ENCODE data around the gene TPPP3. TPM values are rescaled to one million over a fixed set of nuclear protein-coding genes. Genes with fewer than 3 reads are reported as not detected.

TPPP3 gene
- total and polyA plus RNA-seq, 9 of the 15 experiments (the other 6 are each of a cell fraction or from before 2014, with no cell fraction given) = 0.13 to 0.50 (median 0.36) TPM; not detected in 2

DNA sequence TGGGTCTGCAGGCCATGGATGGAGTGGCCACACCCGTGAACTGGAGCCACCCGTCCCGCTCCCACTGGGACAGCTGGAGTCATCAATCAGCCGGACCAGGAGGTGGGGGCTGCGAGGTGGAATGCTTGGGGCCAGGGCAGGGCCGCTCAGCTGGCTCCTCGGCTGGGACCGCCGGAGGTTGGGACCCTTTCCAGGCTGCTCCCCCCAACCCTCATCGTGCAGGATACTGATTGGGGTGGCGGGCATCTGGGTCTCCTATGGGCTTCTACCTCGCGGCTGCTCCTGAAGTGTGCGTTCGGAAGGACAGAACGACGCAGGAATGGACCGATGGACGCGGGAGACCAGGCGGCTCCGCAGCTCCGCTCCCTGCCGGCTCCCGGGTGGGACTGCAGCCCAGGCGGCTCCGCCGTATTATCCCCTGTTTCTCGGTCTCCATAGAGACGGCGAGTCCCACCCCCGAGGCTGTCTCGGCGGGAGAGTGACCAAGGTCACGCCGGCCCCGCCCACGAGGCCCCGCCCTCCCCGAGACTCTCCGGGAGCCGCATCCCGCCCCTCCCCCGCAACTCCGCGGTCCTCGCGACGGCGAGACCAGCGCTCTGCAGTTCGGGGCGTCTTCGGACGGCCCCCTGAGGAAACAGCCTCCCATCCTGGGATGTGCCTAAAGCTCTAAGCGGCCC lies at the start of gene TPPP3 (continued):
- TF ChIP-seq MYC (IDR thresholded peaks at IDR 0.05; ENCODE audit: low read depth, low read length) = no peak
- TF ChIP-seq MYC (CRISPR knock-in tag; IDR thresholded peaks at IDR 0.05; ENCODE audit: borderline replicate concordance, low read depth) = no peak
- no peak for TF ChIP-seq ELF1 (tag; IDR thresholded peaks at IDR 0.05)
- TF ChIP-seq ZFX (CRISPR knock-in tag; IDR thresholded peaks at IDR 0.05) = 0 out of 2 replicates have a peak, but pooled peaks have one; percentile 15
- TF ChIP-seq, protein P1, sequence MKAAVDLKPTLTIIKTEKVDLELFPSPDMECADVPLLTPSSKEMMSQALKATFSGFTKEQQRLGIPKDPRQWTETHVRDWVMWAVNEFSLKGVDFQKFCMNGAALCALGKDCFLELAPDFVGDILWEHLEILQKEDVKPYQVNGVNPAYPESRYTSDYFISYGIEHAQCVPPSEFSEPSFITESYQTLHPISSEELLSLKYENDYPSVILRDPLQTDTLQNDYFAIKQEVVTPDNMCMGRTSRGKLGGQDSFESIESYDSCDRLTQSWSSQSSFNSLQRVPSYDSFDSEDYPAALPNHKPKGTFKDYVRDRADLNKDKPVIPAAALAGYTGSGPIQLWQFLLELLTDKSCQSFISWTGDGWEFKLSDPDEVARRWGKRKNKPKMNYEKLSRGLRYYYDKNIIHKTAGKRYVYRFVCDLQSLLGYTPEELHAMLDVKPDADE (conservative IDR thresholded peaks at IDR 0.05; ENCODE audit: control insufficient read depth, low read depth, low read length) = 0 out of 2 replicates have a peak, but pooled peaks have one; percentile 28
- TF ChIP-seq, protein P2, sequence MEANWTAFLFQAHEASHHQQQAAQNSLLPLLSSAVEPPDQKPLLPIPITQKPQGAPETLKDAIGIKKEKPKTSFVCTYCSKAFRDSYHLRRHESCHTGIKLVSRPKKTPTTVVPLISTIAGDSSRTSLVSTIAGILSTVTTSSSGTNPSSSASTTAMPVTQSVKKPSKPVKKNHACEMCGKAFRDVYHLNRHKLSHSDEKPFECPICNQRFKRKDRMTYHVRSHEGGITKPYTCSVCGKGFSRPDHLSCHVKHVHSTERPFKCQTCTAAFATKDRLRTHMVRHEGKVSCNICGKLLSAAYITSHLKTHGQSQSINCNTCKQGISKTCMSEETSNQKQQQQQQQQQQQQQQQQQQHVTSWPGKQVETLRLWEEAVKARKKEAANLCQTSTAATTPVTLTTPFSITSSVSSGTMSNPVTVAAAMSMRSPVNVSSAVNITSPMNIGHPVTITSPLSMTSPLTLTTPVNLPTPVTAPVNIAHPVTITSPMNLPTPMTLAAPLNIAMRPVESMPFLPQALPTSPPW (CRISPR knock-in tag; IDR thresholded peaks at IDR 0.05) = peak; percentile 47; the same call in 1 of the 2 replicates
- TF ChIP-seq ZNF764 (CRISPR knock-in tag; IDR thresholded peaks at IDR 0.05; ENCODE audit: low read depth) = no peak
- TF ChIP-seq ZNF707 (CRISPR knock-in tag; conservative IDR thresholded peaks at IDR 0.05) = no peak

Data from K562 (cell line).